Ishikawa (cell line): ENCODE results near the gene LYST.

Experiments
- CEBPB ChIP-seq: IDR thresholded peaks from 2 replicates; pipeline ENCODE4 v1.6.1; 2012
- CREB1 ChIP-seq: IDR thresholded peaks from 2 replicates; pipeline ENCODE4 v1.6.1; 2012; ENCODE audit warnings: low read depth
- EGR1 ChIP-seq: IDR thresholded peaks from 2 replicates; pipeline ENCODE4 v1.6.1; 2012
- EP300 ChIP-seq: IDR thresholded peaks from 2 replicates; pipeline ENCODE4 v1.6.1; 2012; ENCODE audit warnings: borderline replicate concordance
- FOXM1 ChIP-seq: IDR thresholded peaks from 2 replicates; pipeline ENCODE4 v1.6.1; 2012; ENCODE audit warnings: low read depth, borderline replicate concordance
- NFIC ChIP-seq: IDR thresholded peaks from 2 replicates; pipeline ENCODE4 v1.6.1; 2012
- RAD21 ChIP-seq: IDR thresholded peaks from 2 replicates; pipeline ENCODE4 v1.6.1; 2012; ENCODE audit warnings: low read depth
- TAF1 ChIP-seq: IDR thresholded peaks from 2 replicates; pipeline ENCODE4 v1.6.1; 2012; ENCODE audit warnings: low read depth, mild to moderate bottlenecking
- TCF12 ChIP-seq: IDR thresholded peaks from 2 replicates; pipeline ENCODE4 v1.6.1; 2012; ENCODE audit warnings: low read depth
- TEAD4 ChIP-seq: IDR thresholded peaks from 2 replicates; pipeline ENCODE4 v1.6.1; 2012
- YY1 ChIP-seq: IDR thresholded peaks from 2 replicates; pipeline ENCODE4 v1.6.1; 2012; ENCODE audit warnings: low read depth
- ZBTB7A ChIP-seq: IDR thresholded peaks from 2 replicates; pipeline ENCODE4 v1.6.1; 2012; ENCODE audit warnings: low read depth
- TF ChIP-seq, protein P1 (sequence below): IDR thresholded peaks from 2 replicates; pipeline ENCODE4 v1.6.1; 2012
- TF ChIP-seq, protein P2 (sequence below): IDR thresholded peaks from 2 replicates; pipeline ENCODE4 v1.6.1; 2012; ENCODE audit warnings: low read depth, mild to moderate bottlenecking
- TF ChIP-seq, protein P3 (sequence below): IDR thresholded peaks from 2 replicates; pipeline ENCODE4 v1.6.1; 2012

Gene LYST

DNA sequence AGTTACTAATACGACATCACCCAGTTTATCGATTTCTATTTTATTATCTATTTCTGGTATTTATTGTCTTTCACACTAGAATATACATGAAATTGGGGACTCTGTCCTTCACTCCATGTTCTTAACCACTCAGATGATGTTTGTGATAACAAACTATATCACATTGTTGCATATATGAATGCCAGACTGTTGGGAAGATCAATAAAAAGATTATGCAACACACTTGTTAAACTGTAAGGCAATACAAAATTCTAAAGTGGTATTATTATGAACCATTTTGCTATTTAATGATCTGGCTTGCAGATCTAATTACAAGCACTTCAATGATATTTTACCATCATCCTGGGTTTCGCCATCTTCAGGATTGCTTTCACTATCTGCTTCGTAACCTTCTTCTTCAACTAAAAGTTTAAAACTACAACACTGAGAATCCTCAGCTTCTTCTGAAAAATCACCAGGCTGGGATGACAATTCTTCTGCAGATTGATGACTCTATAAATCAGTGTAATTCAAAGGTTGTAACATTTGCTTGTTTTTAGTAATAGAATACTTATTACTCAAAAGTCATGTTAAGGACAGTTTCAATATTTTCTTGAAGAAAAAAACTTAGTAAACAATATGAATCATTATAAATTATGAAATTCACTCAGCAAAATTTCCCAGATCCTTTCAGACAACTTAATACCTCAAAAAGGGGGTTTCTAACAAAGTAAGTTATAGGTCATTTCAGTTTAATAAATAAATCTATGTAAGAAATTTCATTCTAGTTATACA, 63.9 kb downstream of the LYST start:
- TF ChIP-seq, protein P1, sequence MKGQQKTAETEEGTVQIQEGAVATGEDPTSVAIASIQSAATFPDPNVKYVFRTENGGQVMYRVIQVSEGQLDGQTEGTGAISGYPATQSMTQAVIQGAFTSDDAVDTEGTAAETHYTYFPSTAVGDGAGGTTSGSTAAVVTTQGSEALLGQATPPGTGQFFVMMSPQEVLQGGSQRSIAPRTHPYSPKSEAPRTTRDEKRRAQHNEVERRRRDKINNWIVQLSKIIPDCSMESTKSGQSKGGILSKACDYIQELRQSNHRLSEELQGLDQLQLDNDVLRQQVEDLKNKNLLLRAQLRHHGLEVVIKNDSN, result no peak
- TF ChIP-seq CEBPB, result no peak
- no peak for TF ChIP-seq TEAD4
- TF ChIP-seq, protein P2, sequence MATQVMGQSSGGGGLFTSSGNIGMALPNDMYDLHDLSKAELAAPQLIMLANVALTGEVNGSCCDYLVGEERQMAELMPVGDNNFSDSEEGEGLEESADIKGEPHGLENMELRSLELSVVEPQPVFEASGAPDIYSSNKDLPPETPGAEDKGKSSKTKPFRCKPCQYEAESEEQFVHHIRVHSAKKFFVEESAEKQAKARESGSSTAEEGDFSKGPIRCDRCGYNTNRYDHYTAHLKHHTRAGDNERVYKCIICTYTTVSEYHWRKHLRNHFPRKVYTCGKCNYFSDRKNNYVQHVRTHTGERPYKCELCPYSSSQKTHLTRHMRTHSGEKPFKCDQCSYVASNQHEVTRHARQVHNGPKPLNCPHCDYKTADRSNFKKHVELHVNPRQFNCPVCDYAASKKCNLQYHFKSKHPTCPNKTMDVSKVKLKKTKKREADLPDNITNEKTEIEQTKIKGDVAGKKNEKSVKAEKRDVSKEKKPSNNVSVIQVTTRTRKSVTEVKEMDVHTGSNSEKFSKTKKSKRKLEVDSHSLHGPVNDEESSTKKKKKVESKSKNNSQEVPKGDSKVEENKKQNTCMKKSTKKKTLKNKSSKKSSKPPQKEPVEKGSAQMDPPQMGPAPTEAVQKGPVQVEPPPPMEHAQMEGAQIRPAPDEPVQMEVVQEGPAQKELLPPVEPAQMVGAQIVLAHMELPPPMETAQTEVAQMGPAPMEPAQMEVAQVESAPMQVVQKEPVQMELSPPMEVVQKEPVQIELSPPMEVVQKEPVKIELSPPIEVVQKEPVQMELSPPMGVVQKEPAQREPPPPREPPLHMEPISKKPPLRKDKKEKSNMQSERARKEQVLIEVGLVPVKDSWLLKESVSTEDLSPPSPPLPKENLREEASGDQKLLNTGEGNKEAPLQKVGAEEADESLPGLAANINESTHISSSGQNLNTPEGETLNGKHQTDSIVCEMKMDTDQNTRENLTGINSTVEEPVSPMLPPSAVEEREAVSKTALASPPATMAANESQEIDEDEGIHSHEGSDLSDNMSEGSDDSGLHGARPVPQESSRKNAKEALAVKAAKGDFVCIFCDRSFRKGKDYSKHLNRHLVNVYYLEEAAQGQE, result no peak
- TF ChIP-seq, protein P3, sequence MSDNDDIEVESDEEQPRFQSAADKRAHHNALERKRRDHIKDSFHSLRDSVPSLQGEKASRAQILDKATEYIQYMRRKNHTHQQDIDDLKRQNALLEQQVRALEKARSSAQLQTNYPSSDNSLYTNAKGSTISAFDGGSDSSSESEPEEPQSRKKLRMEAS, result no peak
- no peak for TF ChIP-seq NFIC
- TF ChIP-seq RAD21, result no peak
- TF ChIP-seq ZBTB7A, result no peak
- no peak for TF ChIP-seq TAF1

DNA sequence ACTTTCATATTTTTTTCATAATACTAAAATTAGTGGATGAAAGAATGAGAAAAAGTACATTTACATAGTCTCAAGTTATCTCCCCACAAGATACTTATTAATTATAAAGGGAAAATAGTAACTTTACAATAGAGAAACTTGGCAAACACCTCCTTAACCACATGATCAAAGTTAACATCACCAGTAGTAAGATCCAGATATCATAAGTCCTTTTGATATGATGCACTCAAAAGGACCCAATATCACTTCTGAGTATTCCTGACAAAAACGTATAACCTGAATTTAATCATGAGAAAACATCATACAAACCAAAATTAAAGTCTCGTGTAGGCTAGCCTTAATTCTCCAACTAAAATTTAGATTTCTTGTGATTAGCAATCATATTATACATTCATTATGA, 67.4 kb downstream of the LYST start:
- no peak for TF ChIP-seq CREB1
- TF ChIP-seq NFIC, result no peak
- no peak for TF ChIP-seq FOXM1
- no peak for TF ChIP-seq EP300
- TF ChIP-seq TCF12, result no peak
- TF ChIP-seq CEBPB, result no peak
- TF ChIP-seq TEAD4, result no peak
- no peak for TF ChIP-seq TAF1
- TF ChIP-seq, protein P3, result no peak
- TF ChIP-seq ZBTB7A, result no peak
- TF ChIP-seq YY1, result no peak
- TF ChIP-seq EGR1, result no peak
- TF ChIP-seq, protein P2, result no peak
- TF ChIP-seq, protein P1, result no peak
- TF ChIP-seq RAD21, result no peak

DNA sequence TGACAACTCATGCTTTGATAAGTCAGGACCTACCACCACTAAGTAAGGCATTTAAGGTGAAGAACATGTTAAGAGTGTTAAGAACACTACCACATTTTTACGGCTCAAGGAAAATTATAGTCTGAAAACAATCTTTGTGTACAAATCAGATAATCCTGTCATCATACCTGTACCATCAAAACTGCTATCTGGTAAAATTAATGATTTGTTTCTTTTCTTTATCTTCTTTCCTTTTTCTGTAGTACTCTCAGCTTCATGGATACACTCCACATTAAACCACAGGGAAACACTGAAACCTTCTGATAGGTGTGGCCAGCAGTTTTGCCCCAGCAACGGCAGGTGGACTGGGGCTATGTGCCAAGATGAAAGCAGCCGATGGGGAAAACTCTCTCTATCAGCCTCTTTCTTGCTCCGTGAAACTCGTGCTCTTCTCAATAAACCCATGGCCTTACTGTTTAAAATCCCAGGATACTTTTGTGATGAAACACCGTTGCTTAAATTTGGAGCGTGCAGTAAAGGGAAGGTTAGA, 75.1 kb downstream of the LYST start:
- no peak for TF ChIP-seq YY1
- no peak for TF ChIP-seq CREB1
- no peak for TF ChIP-seq TEAD4
- no peak for TF ChIP-seq TAF1
- TF ChIP-seq, protein P3, result no peak
- no peak for TF ChIP-seq EGR1
- TF ChIP-seq NFIC, result no peak
- no peak for TF ChIP-seq RAD21
- TF ChIP-seq TCF12, result no peak
- TF ChIP-seq, protein P1, result no peak
- no peak for TF ChIP-seq FOXM1

DNA sequence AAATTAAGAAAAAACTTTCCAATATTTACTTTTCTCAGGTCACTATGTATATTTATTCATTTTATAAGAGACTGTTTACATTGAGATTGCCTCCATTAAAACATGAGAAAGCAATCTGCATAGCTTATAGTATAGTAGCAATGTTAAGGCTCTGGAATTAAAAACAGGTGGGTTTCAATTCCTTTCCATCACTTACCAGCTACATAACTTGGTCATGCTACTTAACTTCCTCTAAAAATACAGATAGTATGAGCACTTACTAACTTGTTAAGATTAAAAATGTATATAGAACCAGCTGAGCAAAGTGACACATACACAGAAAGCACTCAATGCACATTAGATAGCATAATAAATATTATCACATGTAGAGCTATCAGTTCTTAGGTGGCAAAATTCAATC, 76.6 kb downstream of the LYST start:
- TF ChIP-seq CEBPB (no peak), FOXM1 (no peak), TEAD4 (no peak), TCF12 (no peak)
- TF ChIP-seq, protein P3, result no peak

DNA sequence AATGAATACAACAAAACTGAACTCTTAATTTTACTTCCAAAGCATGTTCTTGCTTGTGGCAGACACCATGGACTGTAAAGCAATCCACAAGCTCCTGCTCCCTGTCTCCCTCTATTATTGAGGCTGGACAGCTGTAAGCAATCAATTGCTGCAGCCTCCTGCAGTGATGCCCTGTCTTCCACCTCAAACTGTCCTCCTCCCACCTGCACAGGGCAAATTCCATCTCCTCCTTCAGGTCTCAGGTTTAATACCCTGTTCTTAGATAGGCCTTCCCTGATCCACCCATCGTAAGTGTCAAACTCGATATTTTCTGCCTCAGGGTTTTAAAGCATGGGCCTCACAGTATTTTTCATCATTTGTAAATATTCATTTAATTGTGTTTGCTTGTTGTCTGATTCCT, 81.8 kb downstream of the LYST start:
- TF ChIP-seq, protein P1, result no peak
- TF ChIP-seq, protein P2, result no peak
- no peak for TF ChIP-seq TAF1
- TF ChIP-seq CREB1, result no peak
- no peak for TF ChIP-seq EP300
- TF ChIP-seq RAD21, result no peak
- no peak for TF ChIP-seq TCF12
- no peak for TF ChIP-seq YY1
- no peak for TF ChIP-seq ZBTB7A
